ENCODE results near the gene USP48.
"Not testable (repeated sequence)": the region's sequence is repeated elsewhere in the genome, so short reads cannot be mapped to it uniquely, and the experiment has no call there.

USP48 gene

GRCh38 chr1:21633992-21634805 is 148.8 kb downstream of the USP48 start:
- DNase-seq (ENCODE audit: low read depth) = no peak

GRCh38 chr1:21633141-21633755 is 149.7 kb downstream of the USP48 start:
- no peak for DNase-seq (ENCODE audit: low read depth)

- DNase-seq (ENCODE audit: low read depth) = no peak
Observed at GRCh38 chr1:21631944-21632887, 150.7 kb downstream of the USP48 start.

- not testable (repeated sequence) for DNase-seq (ENCODE audit: low read depth)
Observed at GRCh38 chr1:21631590-21631943, 151.4 kb downstream of the USP48 start.

- DNase-seq (ENCODE audit: low read depth) = peak; percentile 17
Observed at GRCh38 chr1:21630571-21631343, 152.2 kb downstream of the USP48 start.

GRCh38 chr1:21629971-21630370 is 153.0 kb downstream of the USP48 start:
- no peak for DNase-seq (ENCODE audit: low read depth)

GRCh38 chr1:21628798-21629393 is 154.1 kb downstream of the USP48 start:
- DNase-seq (ENCODE audit: low read depth) = no peak
